ENCODE data around the gene LAMA5.

LAMA5 gene

DNA sequence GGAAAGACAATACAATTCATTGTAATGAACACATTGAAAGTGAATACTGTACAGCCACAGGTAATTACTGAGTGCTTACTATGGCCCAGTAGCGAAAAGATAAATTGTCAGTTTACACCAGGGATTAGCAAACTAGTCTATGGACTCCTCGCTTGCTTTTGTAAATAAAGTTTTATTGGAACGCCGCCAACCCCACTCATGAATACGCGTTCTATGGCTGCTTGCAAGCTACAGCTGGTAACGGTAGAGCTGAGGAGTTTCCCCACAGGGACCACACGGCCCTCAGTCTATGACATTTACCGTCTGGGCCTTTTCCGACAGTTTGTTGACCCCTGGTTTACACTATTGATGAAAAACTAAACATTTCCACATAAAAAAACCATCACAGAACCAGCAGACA is 24.2 kb downstream of the LAMA5 start:
- no peak for DNase-seq

DNA sequence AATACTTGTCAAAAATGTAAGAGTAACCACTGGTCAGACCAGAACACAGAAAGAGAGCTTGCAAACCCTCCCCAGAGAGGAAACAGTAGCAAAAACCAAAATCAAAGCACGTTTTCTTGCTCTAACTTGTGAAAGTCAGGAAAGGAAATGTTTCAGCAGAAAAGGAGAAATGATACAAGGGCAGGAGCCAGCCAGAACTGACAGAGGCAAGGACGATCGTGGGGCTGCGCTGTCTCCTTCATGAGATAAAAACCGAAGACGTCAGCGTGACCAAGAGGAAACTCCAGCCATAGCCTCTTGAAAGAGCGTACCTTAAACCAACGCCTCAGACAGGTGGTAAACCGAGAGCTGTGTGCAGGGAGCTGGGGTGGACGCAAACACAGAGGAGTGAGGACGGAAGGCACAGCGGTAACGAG is 27.5 kb downstream of the LAMA5 start:
- no peak for DNase-seq

DNA sequence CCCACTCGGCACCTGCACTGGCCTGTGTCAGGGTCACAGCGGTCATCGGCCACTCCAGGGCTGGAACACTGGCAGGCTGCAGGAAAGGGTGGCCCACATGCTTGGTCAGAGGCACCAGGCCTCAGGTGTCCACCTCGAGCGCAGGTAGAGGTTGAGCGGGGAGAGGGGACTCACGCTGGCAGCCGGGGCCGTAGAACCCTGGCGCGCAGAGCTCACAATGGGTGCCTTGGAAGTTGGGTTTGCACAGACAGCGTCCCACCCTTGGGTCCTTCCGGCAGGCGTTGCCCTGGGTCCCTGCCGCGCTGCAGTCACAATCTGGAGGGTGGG is 28.9 kb downstream of the LAMA5 start:
- DNase-seq = no peak

DNA sequence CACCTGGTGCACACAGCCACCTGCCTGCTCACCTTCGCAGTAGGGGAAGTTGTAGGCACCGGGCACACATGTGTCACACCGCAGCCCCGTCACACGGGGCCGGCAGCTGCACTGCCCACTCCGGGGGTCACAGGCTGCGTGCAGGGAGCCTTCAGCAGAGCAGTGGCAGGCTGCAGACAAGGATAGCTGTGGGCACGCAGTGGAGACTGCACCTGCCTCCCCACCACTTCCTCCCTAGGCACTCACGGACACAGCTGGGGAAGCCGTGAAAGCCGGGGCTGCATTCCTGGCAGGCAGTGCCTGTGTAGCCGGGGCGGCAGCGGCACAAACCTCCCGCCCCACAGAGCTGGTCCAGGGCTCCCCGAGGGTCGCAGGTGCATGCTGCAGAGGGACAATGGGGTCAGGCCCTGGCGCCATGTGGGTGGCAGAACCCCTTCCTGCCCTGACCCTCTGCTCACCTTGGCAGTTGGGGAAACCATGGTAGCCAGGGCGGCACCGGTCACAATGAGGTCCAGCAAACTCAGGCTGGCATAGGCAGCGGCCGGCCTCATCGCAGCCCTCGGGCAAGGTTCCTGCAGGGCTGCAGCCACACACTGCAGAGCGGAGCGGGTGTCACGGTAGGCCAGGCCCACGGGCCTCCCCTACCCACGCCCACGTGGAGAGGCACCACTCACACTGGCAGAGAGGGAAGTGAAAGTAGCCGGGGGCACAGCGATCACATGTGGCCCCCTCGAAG is 29.4 kb downstream of the LAMA5 start:
- no peak for DNase-seq

DNA sequence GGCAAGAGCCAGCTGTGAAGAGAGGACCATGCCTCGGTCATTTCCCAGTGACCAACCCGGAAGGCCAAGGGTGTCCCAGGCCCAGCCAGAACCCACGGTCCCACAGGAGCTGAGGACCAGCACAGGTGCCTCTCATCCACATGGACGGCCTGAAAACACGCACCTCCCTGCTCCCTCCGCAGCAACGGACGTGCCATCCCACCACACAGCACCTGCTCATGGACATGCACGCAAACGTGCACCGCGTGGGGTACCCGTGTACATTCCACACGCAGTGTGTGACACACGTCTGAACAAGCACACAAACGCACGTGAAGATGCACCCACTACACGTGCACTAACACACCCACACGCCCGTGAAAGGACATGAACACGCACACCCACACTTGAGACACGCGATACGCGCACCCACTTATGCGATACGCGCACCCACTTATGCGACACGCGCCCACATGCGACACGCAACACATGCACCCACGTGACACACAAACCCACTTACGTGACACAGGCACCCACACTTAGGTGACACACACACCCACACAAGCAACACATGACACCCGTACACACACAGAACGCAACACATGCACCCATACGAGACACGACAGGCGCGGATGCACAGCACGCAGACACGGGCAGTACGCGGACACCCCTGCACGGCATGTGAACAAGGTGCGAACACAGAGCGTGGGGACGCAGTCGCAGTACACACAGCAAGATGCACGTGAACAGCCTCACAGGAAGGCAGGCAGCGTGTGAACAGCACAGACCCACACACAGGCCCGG is 30.1 kb downstream of the LAMA5 start:
- DNase-seq = no peak

DNA sequence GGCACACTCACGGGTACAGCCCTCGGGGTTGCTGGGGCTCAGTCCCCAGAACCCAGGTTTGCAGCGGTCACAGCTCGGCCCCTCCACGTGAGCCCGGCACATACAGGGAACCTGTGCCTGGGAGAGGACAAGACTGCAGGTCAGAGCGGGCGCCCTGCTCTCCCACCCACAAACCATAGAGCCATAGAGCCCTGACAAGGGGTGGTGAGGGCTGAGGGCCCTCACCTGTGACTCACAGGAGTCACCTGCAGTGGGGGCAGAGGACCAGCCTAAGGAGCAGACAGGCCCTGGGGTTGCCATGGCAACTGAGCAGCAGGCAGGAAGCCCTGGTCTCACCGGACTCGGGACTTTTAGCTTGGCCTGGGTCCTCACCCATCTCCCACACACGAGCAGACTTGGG is 30.8 kb downstream of the LAMA5 start:
- DNase-seq = no peak

DNA sequence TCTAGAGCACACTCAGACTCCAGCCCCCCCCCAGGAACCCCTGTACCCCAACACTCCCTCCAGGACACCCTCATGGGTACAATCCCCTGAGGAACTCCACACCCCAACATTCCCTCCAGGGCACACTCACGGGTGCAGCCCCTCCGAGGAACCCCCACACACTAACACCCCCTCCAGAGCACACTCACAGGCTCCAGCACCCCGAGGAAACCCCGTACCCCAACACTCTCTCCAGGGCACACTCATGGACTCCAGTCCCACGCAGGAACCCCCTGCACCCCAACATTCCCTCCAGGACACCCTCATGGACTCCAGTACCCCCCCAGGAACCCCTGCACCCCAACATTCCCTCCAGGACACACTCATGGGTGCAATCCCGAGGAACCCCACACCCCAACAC is 31.6 kb downstream of the LAMA5 start:
- no peak for DNase-seq

DNA sequence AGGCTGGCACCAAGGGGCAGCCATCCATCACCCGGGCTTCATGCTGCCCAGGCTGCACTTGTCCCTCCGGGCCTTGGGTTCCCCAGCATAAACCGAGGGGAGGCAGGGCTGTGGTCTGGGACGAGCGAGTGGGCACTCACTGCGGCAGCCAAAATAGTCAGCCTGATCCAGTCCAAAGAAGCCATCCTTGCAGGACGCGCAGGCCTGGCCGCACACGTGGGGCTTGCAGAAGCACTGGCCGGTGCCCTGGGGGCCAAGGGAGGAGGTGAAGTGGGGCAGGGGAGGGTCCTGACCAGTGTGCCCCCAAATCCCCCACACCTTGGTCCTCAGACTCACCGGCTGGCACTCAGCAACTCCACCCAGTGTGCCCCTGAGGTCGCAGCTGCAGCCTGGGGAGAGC is 32.2 kb downstream of the LAMA5 start:
- no peak for DNase-seq

DNA sequence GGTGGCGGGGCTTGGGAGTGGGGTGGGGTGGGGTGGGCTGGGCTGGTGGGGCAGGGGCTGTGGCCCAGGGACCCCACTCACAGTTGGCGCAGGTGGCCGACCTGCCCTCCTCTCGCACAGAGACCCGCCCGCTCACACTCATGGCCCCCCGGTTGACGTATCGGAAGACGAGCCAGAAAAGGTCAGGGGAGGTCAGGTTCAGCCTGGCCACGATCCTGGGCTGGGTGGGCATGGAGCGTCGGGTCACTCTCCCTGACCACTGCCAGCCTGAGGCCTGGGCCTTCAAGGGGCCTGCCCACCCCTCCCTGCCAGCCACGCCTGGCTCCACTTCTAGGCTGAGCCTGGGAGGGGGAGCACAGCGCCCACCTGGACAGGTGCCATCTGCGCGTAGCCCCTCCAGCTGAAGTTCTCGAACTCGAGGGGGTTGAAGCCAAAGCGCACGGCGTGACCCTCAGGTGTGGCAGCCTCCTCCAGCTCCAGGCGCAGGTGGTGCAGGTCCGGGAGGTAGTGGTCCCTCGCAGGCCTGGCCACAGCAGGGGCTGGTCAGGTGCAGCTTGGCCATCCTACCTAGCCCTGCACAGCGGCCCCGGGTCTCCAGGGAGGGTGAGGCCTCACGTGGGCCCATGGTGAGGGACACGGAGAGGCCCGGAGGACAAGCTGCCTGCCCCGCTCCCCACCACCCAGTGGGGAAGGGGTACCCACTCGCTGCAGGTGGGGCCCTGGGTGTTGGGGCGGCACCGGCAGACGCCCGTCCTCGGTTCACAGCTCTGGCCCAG is 33.1 kb downstream of the LAMA5 start:
- no peak for DNase-seq

DNA sequence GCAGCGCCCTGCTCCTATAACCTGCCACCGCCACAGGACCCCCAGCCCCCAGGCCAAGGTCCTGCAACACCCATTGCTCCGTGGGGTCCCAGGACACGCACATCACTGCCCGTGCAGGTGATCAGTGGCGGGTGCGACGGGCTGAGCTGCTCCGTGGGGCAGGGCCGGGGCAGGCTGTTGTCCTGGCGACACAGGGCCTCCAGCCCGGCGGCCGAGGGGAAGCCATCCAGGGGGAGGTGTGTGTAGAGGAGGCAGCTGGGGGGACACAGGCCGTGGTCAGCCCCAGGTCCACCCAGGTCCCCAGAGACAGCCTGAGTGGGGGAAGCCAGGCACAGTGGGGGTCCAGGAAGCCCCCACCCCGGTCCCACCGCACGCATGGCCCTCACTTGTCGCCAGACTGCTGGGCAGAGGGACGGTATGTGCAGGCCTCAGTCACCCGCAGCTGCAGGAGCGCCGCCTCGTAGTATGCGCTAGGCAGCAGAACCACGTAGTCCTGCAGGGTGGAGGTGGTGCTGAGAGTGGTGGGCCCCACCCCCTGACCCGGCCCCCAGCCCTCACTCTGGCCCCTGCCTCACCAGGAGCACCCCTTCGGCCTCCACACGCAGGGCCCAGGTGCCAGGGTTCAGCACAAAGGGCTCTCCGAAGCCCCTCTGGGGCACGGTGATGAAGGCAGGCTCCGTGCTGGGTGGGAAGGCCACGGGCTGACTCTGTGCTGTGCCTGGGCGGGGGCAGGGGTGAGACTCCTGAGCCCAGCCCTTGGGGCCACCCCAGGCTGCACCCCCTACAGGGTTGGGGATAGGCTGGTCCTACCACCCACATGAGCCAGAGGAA is 33.9 kb downstream of the LAMA5 start:
- no peak for DNase-seq

DNA sequence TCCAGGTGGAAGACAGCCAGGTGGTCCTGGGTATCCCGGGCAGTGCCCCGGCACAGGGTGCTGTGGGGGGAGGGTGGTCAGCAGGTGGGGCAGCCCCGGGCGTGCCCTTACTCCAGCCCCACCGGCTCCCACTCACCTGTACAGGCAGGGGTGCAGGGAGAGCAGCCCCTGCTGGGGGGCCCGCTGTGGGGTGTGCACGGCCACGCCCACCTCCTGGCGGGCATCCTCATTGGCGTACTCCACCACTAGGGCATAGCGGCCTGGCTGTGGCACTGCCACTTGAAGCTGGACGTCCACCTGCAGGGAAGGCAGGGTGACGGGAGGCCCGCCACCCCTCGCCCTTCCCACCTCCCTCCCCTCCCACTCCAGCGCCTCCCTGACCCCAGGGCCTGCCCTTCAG is 34.7 kb downstream of the LAMA5 start:
- no peak for DNase-seq

DNA sequence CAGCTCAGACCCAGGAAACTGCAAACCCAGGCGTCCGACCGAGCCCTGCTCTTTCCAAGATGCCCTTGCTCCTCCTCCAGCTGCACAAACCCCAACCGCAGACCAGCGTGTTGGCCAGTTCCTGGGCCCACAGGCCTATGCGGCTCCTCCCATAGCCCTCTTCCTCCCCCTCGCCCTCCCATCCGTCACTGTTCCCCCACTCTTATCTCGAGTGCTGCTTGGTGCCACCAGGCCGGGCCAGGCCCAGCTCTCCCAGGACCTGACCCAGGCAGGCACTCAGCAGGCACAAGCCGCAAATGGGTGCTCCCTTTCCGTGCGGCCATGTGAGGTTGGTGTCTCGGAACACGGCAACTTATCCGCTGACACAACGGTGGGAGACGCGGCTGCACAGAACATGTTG is 35.8 kb downstream of the LAMA5 start:
- no peak for DNase-seq

DNA sequence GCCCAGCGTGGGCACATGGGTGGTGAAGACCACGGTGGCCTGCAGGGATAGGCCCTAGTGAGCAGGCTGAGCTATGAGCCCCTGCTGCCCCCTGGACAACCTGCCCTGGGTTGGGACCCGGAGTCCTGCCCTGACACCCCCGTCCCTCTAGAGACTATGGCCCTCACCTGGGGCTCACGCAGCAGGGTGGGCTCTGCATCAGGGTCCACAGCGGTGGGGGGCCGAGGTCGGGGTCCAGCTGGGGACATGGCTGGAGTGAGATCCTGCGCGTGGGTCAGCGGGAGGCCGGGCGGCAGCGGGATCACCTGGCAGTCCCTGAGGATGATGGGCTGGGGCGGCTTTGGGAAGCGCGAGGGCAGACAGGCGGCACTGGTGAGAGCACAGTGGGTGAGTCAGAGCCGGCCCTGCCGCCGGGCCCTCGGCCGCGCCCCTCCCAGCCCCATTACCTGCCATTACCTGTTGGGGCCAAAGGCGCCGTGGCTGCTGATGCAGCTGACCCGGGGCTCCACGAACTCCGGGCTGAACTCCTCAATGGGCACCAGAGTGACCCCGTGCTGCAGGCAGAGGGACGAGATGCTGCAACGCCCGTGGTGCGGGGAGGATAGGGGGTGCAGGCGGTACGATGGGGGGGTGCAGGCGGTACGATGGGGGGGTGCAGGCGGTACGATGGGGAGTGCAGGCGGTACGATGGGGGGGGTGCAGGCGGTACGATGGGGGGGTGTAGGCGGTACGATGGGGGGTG is 36.4 kb downstream of the LAMA5 start:
- no peak for DNase-seq

DNA sequence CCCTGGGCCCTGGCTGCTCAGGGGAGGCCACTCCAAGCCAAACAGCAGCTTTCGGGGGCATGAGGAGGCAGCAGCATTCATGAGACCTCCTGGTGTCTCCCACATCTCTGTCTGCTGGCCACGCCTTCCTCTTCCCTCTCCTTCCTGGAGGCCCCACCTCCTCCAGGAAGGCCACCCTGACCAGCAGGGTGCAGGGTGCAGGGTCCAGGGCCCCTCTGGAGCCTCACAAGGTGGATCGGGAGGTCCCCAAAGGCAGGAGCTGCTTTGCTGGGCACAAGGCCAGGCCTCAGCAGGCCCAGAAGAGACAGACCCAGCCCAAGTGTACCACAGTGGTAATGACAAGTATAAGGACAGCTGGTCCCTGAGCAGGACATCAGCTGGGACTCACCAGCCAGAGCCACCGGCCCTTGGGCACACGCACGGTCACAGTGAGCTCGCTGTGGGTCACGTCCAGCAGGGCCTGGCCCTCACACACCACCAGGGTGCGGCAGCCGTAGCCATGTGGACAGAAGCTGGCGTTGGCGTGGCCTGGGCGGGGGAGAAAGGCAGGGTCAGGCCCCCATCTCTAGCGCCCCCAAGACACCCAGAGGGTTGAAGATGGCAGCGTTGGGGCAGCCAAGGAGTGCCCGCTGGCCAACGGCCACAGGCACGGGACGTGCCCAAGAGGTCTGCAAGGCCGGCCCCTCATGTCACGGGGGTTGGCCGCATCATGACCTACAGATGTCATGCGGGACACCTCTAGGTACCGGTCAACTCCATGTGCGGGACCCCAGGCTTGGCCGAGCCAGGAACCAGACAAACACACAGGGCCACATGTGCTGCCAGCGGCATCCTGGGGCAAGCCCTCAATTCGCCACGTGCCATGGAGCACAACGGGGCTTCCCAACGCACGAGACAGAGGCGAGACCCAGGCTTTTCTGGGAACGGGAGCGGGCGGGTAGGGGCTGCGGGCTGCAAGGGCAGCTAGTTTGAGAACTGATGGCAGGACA is 37.4 kb downstream of the LAMA5 start:
- DNase-seq = no peak

DNA sequence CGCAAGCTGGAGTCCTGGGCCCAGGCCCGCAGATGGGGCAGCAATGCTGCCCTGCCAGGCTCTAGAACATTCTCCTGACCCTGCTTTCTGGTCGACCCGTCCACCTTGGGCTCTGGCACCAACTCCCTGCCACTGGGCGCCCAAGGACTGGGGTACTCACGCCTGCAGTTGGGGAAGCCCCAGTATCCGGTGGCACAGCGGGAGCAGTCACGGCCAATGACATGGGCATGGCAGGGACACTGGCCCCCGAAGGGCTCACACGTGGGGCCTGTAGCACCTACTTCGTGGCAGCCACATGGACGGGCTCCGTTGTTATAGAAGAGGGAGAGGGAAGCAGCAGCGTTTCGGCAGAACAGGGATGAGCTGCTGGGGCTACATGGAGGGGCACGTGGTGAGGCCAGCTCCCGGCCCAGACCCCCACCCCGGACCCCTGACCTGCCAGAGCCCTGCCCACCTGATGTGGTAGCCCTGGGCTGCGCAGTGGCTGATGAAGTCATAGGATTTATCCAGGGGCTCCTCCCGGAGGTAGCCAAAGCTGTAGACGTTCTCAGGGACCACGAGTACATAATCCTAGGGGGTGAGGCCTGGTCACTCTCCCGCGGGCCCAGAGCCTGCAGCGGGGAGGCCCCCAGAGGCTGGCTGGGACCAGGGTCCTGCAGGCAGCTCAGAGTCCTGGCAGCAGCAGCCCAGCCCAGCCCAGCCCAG is 38.3 kb downstream of the LAMA5 start:
- no peak for DNase-seq

DNA sequence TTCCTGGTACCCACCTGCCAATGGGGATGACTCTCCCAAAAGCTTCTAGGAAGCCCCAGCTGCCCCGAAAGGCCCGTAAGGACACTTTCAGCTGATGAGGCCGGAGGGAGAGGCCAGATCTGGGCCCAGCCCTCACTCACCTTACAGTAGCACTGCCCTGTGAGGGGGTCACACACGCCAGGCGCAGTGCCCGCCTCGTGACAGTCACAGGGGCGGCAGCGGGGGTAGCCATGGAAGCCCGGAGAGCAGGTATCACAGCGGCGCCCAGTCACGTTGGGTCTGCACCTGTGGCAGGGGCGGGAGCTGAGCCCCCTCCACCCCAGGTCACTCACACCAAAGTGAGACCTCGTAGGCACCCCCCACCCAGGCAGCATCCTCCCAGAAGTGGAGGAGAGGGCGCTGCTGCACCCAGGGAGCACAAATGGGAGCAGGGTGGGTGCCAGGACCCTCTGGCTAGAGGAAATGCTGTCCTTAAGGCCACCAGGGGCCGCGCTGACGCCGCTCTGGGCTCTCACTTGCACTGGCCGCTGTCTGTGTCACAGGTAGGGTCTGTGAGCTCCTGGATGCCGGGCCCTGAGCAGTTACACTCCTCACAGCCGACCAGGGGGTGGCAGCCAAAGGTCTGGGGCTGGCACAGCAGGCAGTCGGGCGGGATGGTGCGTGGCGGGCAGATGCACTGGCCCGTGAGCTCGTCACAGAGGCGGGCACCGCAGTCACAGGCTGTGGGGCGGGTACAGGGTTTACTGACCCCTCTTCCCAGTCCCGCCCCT is 39.2 kb downstream of the LAMA5 start:
- no peak for DNase-seq

DNA sequence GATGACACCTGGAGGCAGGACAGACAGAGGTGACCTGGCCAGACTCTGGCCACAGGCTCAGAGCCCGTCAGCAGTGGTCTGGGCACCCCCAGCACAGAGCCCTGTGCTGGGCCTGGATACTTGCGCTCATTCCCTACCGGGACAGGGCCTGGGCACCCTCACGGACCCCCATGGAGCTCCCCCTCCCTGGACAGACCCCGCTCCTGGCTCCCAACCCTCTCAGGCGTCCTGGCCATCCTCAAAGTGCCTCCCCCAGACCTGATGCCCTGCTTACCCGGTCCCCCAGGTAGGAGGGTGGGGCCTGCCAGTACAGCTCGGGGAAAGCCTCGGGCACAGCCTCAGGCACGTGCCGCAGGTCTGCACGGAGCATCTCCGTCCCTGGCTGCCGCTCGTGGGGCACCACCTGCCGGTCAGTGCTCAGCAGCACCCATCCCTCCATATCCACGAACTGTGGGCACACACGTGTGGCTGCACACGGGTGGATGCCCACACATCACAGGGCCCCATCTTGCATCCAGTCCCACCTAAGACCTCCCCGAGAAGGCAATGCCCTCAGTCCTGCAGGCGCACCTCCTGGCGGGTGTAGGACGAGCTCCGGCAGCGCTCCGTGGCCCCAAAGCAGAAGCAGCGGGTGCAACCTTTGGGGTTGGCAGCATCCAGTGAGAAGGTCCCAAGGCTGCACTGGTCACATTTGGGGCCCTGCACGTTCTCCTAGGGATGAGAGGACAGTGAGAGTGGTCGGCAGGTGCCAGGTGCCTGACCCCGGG is 40.0 kb downstream of the LAMA5 start:
- DNase-seq = no peak

DNA sequence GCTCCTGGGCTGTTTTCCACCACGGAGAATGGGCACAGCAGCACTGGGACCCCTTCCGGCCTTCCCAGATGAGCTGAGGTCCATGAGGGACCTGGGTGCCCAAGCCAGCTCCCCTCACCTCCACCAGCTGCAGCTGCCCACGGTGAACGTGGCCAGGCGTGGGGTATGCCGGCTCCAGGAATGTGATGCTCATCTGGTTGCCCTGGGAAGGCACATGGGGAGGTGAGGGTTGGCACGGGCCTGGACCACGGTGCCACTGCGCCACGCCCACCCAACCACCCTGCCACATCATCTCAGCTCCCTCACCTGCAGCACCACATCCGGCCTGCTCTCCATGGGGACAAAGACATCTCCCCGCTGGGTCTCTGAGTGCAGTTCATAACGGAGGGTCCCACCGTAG is 40.6 kb downstream of the LAMA5 start:
- no peak for DNase-seq

All from cortex of kidney (tissue), 1 donor.